HG02610 (cell line): ENCODE results near the gene RELB.

Experiments used
- ATAC-seq: cut with Tn5 transposase; IDR thresholded peaks from one replicate; pipeline ENCODE4 v1.9.1; 2021; ENCODE audit warnings: mild to moderate bottlenecking, moderate library complexity; ENCODE audit not compliant: unreplicated experiment

Gene RELB

DNA sequence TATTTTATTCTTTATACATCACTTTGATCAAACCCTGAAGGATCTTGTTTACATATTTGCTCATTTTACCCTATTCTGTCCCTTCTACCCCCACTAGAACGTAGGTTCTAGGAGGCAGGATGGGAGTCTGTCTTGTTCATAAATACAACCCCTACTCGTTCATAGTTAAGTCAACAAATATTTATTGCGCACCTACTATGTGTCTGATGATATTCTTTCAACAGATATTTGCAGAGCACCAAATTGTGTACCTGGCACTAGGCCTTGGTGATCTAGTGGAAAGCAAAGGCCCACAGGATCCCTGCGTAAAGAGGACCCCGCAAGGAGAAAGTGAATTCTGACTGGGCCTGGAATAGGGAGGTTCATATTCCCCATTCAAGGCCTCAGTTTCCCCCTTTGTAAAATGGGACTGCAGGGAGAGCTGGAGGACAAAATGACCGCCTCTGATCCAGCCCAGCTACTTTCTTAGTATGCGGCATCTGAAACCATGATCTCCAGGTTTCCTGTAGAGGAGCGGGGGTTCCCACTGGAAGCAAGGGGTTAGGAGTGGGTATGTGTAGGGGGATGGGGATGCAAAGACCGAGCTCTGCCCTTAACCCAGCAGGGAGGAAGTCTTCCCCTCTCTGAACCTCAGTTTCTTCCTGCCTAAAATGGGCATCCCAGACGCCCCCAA, 77.3 kb downstream of the RELB start:
- ATAC-seq: no peak

DNA sequence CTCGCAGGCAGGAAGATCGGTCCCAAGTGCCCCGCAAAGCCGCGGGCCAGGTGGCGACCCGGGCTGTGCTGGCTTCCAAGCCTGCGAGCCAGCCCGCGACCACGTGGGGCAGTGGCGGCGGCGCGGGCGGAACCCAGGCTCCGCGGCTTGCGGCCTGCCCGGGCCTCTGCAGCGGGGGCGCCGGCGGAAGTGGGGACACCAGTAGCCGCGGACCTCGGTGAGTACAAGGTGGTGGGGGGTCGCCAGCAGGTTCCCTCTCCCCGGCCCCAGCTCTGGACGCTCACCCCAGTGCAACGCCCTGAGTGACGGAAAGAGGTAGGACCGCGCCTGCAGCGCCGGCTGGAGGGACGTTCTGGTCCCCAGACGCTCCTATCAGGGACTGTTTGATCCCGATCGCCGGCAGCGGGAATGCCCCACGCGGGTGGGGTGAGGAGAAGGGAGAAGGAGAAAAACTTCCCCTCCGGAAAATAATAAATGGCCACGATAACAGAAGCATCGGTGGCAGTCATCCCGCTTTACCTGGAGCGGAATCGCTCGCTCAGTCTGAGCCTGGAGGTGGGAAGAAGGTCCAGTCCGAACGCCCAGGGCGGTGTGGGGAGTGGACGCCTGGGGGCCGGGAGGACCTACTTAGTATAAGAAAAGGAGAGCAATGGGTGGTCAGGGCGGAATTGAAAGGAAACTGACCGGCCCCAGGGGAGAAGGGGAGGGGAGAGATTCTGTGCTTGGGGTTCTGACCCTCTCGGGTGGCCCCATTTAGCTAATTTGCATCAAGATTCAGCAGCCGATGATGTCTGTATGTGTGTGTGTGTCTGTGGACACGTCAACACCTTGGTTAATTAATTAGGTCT, 78.0 kb downstream of the RELB start, which contains the start of gene GEMIN7:
GEMIN7 (plus strand) TSS at position 198 of the 848 bp plus-strand sequence. CDS start 10,855 bp downstream, outside the sequence.
- no peak for ATAC-seq

DNA sequence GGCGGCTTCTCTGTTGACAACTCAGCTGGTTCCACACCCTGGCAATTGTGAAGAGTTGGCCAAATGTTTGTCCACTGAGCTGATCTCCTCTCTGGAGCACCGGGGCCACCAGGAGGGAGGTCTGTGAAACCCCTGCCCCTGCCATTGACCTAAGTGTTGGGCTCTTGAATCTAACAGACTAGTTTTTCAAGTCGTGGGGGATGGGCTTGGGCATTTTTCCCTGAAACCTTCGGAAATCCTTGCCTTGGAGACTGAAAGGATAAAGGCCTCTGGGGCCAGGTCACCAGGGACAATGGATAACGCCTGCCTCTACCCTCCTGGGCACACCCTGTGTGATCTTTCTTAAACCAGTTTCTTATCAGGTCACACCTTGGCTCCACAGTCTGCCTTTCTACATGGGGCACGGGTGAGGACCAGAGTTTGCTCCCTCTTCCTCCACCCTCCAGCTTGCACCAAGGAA, 78.7 kb downstream of the RELB start:
- no peak for ATAC-seq

DNA sequence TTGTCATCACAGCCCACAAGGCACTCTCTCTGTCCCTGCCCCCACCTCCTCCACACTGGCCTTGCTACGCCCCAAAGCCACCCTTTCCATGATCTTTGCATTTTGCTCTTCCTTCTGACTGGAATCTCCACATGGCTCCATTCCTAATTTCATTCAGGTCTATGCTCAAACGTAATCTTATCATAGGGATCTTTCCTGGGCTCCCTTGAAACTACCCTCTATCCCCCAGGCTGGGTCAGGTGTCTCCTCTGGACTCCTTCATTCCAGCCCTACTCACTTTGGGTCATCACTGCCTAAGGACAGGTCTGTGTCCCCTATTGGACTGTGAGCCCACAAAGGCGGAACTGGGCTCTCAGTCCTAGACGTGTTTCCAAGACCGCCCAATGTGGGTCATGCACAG, 80.9 kb downstream of the RELB start:
- no peak for ATAC-seq

DNA sequence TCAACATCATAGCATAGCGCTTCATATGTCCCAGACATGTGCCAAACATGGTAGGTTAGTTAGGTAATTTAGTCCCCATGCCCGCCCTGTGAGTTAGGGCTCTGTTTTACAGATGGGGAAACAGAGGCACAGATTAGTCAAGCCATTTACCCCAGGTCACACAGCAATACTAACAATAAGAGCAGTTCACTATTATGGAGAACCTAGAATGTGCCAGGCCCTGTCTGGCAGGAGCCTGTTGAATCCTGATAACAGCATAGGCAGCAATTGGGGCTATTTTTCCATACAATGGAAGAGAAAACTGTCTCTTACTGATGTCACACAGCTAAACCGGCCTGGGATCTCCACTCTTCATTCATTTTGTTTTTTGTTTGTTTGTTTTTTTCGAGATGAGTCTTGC, 85.2 kb downstream of the RELB start:
- no peak for ATAC-seq

DNA sequence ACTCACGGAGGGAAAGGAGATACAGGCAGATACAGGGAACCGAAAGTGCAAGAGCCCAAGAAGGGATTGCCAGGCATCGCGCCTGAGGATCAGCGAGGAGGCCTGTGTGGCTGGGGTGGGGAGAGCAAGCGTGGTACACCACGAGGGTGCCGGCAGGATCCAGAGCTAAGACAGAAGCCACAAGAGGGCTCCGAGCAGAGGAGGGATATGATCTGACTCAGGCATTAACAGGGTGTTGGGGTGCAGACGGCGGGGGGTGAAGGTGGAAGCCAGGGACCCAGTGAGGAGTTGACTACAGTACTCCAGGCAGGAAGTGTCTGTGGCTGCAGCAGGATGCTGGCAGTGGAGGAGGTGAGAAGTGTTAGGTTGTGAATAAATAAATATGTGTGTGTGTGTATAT, 86.3 kb downstream of the RELB start:
- no peak for ATAC-seq
